Panc1 (cell line): ENCODE data around the gene DGLUCY. TPM values are rescaled to one million over a fixed set of nuclear protein-coding genes. Genes with fewer than 3 reads are reported as not detected.

Experiments
- ATAC-seq: fragments of 200-7000 bp; cut with Tn5 transposase; 2 replicates; pipeline ENCODE4 v1.9.1; 2020; ENCODE audit warnings: mild to moderate bottlenecking, moderate library complexity
- BruUV-seq: library from RNA; stranded (reverse); fragments of 400-500 nt; replicated peaks from 2 replicates; lab custom pipeline; 2021; lab: Mats Ljungman, UMichigan
- CTCF ChIA-PET: fragments of 300-600 bp; sonication (Branson Sonifier 250); formaldehyde crosslinking; loops from one replicate; lab custom pipeline; 2022; ENCODE audit warnings: antibody characterized with exemption; lab: Charles Lee
- POLR2A ChIA-PET: fragments of 300-600 bp; sonication (Branson Sonifier 250); formaldehyde crosslinking; loops from one replicate; lab custom pipeline; 2022; ENCODE audit warnings: antibody characterized with exemption; lab: Charles Lee
- DNase-seq: peaks from one replicate; pipeline ENCODE4 v3.0.0-alpha.2; 2010; ENCODE audit warnings: low read depth, low spot score
- H3K27ac ChIP-seq: 2 replicates; pipeline ENCODE4 v1.5.1; 2011; ENCODE audit warnings: mild to moderate bottlenecking, low read length, inconsistent platforms
- H3K27me3 ChIP-seq: fragments of 200-500 bp; sonication (Bioruptor generic); 2 replicates; pipeline ENCODE4 v1.6.0; 2014; ENCODE audit warnings: low read length, inconsistent platforms; ENCODE audit not compliant: control insufficient read depth, insufficient read depth
- H3K36me3 ChIP-seq: fragments of 200-500 bp; sonication (Bioruptor generic); 2 replicates; pipeline ENCODE4 v1.5.1; 2014; ENCODE audit warnings: inconsistent platforms, mild to moderate bottlenecking, low read length, moderate library complexity; ENCODE audit not compliant: control insufficient read depth, insufficient read depth
- H3K4me1 ChIP-seq: 2 replicates; pipeline ENCODE4 v1.5.1; 2011; ENCODE audit warnings: inconsistent platforms, mild to moderate bottlenecking, low read length, moderate library complexity; ENCODE audit not compliant: control insufficient read depth, insufficient read depth
- H3K4me3 ChIP-seq, 2 experiments: 2 replicates each; pipeline ENCODE4 v1.5.1; 2011 to 2012; ENCODE audit warnings: low read depth in 2 of 2, low read length in 2 of 2, mild to moderate bottlenecking in 2 of 2, inconsistent platforms in 1 of 2, moderate library complexity in 1 of 2
- H3K9me3 ChIP-seq: fragments of 200-500 bp; sonication (Bioruptor generic); 2 replicates; pipeline ENCODE4 v1.5.1; 2014; ENCODE audit warnings: low read depth, mild to moderate bottlenecking, inconsistent platforms, low read length, moderate library complexity; ENCODE audit not compliant: control insufficient read depth, insufficient read depth
- CTCF ChIP-seq: fragments of 450-650 bp; IDR thresholded peaks from 2 replicates; pipeline ENCODE4 v1.5.1; 2017; ENCODE audit warnings: mild to moderate bottlenecking
- POLR2AphosphoS5 ChIP-seq: IDR thresholded peaks from 2 replicates; pipeline ENCODE4 v1.6.1; 2012; ENCODE audit warnings: mild to moderate bottlenecking, low read depth, low read length, moderate library complexity
- REST ChIP-seq, 2 experiments: IDR thresholded peaks; 2 replicates each; pipeline ENCODE4 v1.6.1; 2011 to 2012; ENCODE audit warnings: low read depth in 2 of 2, control low read depth in 1 of 2, low read length in 1 of 2, mild to moderate bottlenecking in 1 of 2, moderate library complexity in 1 of 2; ENCODE audit not compliant: insufficient read depth in 1 of 2
- SIN3A ChIP-seq: IDR thresholded peaks from 2 replicates; pipeline ENCODE4 v1.6.1; 2012; ENCODE audit warnings: low read depth, mild to moderate bottlenecking, low read length, moderate library complexity, borderline replicate concordance; ENCODE audit not compliant: insufficient read depth
- TCF7L2 ChIP-seq: IDR thresholded peaks from 2 replicates; pipeline ENCODE4 v1.6.1; 2011; ENCODE audit warnings: mild to moderate bottlenecking, low read depth, low read length, inconsistent platforms
- in situ Hi-C: cut with HindIII; loops from 2 replicates; pipeline ENCODE4 v1.10.0; 2016; ENCODE audit warnings: low sequenced_read_pairs, low pct_unique_long_range_greater_than_20kb
- intact Hi-C: fragments of 100-400 bp; cut with micrococcal nuclease; formaldehyde crosslinking; loops from one replicate; pipeline ENCODE4 v1.10.0; 2022; ENCODE audit not compliant: unreplicated experiment
- total RNA-seq: library from RNA; stranded (reverse); gene quantifications from one replicate; pipeline ENCODE4 v1.2.1, GENCODE V29; 2021; ENCODE audit not compliant: unreplicated experiment

Gene DGLUCY
- total RNA-seq, 1 experiment from 2014 or later: 21.3 TPM

- in situ Hi-C loops: no loop called here
Measured at GRCh38 chr14:91103116-91103515, 10.8 kb upstream of the DGLUCY start.

DNA sequence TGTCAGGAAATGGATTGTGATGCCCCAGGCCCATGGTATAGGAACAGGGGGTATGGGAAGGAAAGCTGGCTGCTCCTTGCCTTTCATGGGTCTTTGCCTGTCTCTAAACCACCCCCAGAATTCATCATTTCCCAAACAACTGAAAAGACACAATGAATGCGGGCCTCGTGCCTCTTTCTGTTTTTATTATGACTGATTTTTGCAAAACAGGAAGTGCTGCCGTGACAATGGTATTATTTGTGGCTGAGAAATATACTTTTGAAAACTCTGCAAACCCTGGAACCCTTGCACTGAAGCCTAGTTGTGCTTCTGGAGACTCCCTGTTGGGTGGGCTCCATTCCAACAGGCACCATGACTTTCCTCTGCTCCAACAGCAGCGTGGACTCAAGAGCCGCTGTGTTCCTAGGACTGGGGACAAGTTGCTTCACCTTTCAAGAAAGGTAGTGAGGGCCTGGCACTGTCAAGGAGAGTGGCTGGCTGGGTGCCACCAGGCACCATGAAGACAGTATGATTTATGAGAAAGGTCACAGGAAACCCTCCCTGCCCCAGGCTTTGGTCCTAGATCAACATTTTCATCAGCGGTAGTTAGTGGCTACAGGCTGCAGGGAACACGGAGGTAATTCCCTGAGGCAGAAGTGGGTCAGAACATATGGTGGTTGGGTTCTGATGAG is 4.8 kb upstream of the DGLUCY start:
- Histone ChIP-seq H3K9me3 (no peaks in the 10 kb centered on the region), H3K4me3 (no peak overlapping the region), H3K27ac (no peak overlapping the region), H3K36me3 (no peaks in the 10 kb centered on the region), H3K27me3 (no peaks in the 10 kb centered on the region), H3K4me1 (peaks cover 6% of the 10 kb centered on the region; the same call in 1 of the 2 replicates)
- ChIA-PET POLR2A (no interaction called here), CTCF (no interaction called here)
- no TSS peak for BruUV-seq
- ATAC-seq: no peak
- in situ Hi-C loops (no loop called here), intact Hi-C loops (no loop called here)
- no peak for TF ChIP-seq REST (IDR thresholded peaks at IDR 0.05; ENCODE audit: insufficient read depth in 1 of 2, low read depth in 2 of 2, low read length in 1 of 2)
- no peak for TF ChIP-seq CTCF
- TF ChIP-seq SIN3A: no peak
- no peak for TF ChIP-seq POLR2AphosphoS5
- TF ChIP-seq TCF7L2: no peak
- no peak for DNase-seq

More at GRCh38 chr14:91103116-91103515, 10.8 kb upstream of the DGLUCY start:
- no peak for DNase-seq
- BruUV-seq: no TSS peak
- Histone ChIP-seq H3K27ac (no peak overlapping the region), H3K9me3 (no peaks in the 10 kb centered on the region), H3K27me3 (no peaks in the 10 kb centered on the region), H3K4me3 (no peak overlapping the region), H3K4me1 (no peaks in the 10 kb centered on the region), H3K36me3 (no peaks in the 10 kb centered on the region)
- intact Hi-C loops: no loop called here
- CTCF ChIA-PET: no interaction called here
- ATAC-seq: no peak
- POLR2A ChIA-PET: no interaction called here
- no peak for TF ChIP-seq TCF7L2
- TF ChIP-seq POLR2AphosphoS5: no peak
- no peak for TF ChIP-seq REST (IDR thresholded peaks at IDR 0.05; ENCODE audit: insufficient read depth in 1 of 2, low read depth in 2 of 2, low read length in 1 of 2)
- no peak for TF ChIP-seq CTCF
- no peak for TF ChIP-seq SIN3A
